Measurements from ENCODE around the gene MADD. TPM values are rescaled to one million over a fixed set of nuclear protein-coding genes. Genes with fewer than 3 reads are reported as not detected.

Gene MADD
- total RNA-seq, 1 experiment from 2014 or later = 26.4 TPM

- H4K20me1 ChIP-seq (ENCODE audit: low read length) = no peaks in the 10 kb centered on the region
- ChIA-PET POLR2A (ENCODE audit: unreplicated experiment) (no interaction called here), CTCF (no interaction called here)
- H3F3A ChIP-seq (ENCODE audit: low read length, unreplicated experiment) = no peaks in the 10 kb centered on the region
- no TSS peak for BruUV-seq (replicated peaks)
- H3K27me3 ChIP-seq (ENCODE audit: low read length) = no peaks in the 10 kb centered on the region
- TF ChIP-seq CTCF (conservative IDR thresholded peaks at IDR 0.05; ENCODE audit: low read depth, low read length) (no peak), EZH2 (IDR thresholded peaks at IDR 0.05; ENCODE audit: low read length, unreplicated experiment) (no peak), EZH2phosphoT487 (IDR thresholded peaks at IDR 0.05; ENCODE audit: borderline replicate concordance, low read length) (no peak)
- no peaks in the 10 kb centered on the region for H3K9me3 ChIP-seq (ENCODE audit: low read length)
- no peak overlapping the region for H3K4me2 ChIP-seq (ENCODE audit: low read length)
- H3K4me3 ChIP-seq (ENCODE audit: low read length) = no peak overlapping the region
- H3K27ac ChIP-seq (ENCODE audit: low read length) = no peak overlapping the region
- no peak overlapping the region for H2AFZ ChIP-seq (ENCODE audit: low read length)
- intact Hi-C loops (cut with micrococcal nuclease) = no loop called here
- H3K36me3 ChIP-seq (ENCODE audit: low read depth, low read length) = peaks cover 18% of the 10 kb centered on the region
- H3K4me1 ChIP-seq (ENCODE audit: insufficient read depth, low read length) = no peaks in the 10 kb centered on the region
- ATAC-seq (no peak), DNase-seq (no peak)
- no peak overlapping the region for H3K9ac ChIP-seq (ENCODE audit: low read length)
- no peaks in the 10 kb centered on the region for H3K79me2 ChIP-seq (ENCODE audit: low read length)
- no peaks in the 10 kb centered on the region for H3K9me2 ChIP-seq (replicated peaks; ENCODE audit: low read length)
These were observed 18.1 kb downstream of the MADD start for GRCh38 chr11:47288066-47288465.

GRCh38 chr11:47289856-47290255, 19.9 kb downstream of the MADD start:
- Histone ChIP-seq H3K4me2 (ENCODE audit: low read length) (no peak overlapping the region), H2AFZ (ENCODE audit: low read length) (no peak overlapping the region), H3K4me3 (ENCODE audit: low read length) (no peak overlapping the region), H3F3A (ENCODE audit: low read length, unreplicated experiment) (no peaks in the 10 kb centered on the region), H3K9me2 (replicated peaks; ENCODE audit: low read length) (no peaks in the 10 kb centered on the region), H4K20me1 (ENCODE audit: low read length) (no peaks in the 10 kb centered on the region), H3K79me2 (ENCODE audit: low read length) (no peaks in the 10 kb centered on the region), H3K36me3 (ENCODE audit: low read depth, low read length) (peaks cover 15% of the 10 kb centered on the region; the same call in 1 of the 2 replicates), H3K9me3 (ENCODE audit: low read length) (no peaks in the 10 kb centered on the region), H3K27ac (ENCODE audit: low read length) (no peak overlapping the region), H3K4me1 (ENCODE audit: insufficient read depth, low read length) (no peaks in the 10 kb centered on the region), H3K27me3 (ENCODE audit: low read length) (no peaks in the 10 kb centered on the region), H3K9ac (ENCODE audit: low read length) (no peak overlapping the region)
- ChIA-PET POLR2A (ENCODE audit: unreplicated experiment) (no interaction called here), CTCF (no interaction called here)
- ATAC-seq (no peak), DNase-seq (no peak)
- intact Hi-C loops (cut with micrococcal nuclease) = no loop called here
- no peak for TF ChIP-seq EZH2 (IDR thresholded peaks at IDR 0.05; ENCODE audit: low read length, unreplicated experiment)
- TF ChIP-seq EZH2phosphoT487 (IDR thresholded peaks at IDR 0.05; ENCODE audit: borderline replicate concordance, low read length) = no peak
- no peak for TF ChIP-seq CTCF (conservative IDR thresholded peaks at IDR 0.05; ENCODE audit: low read depth, low read length)
- BruUV-seq (replicated peaks) = no TSS peak

- DNase-seq (no peak), ATAC-seq (no peak)
- peaks cover 46% of the 10 kb centered on the region for H3K36me3 ChIP-seq (ENCODE audit: low read depth, low read length)
- intact Hi-C loops (cut with micrococcal nuclease) = no loop called here
- H3K27me3 ChIP-seq (ENCODE audit: low read length) = no peaks in the 10 kb centered on the region
- POLR2A ChIA-PET (ENCODE audit: unreplicated experiment) = no interaction called here
- CTCF ChIA-PET = no interaction called here
- H3K27ac ChIP-seq (ENCODE audit: low read length) = no peak overlapping the region
- no TSS peak for BruUV-seq (replicated peaks)
- H3K9me3 ChIP-seq (ENCODE audit: low read length) = 0 out of 2 replicates have a peak, but pooled peaks cover 8% of the 10 kb centered on the region
- H3F3A ChIP-seq (ENCODE audit: low read length, unreplicated experiment) = no peaks in the 10 kb centered on the region
- no peak overlapping the region for H2AFZ ChIP-seq (ENCODE audit: low read length)
- TF ChIP-seq EZH2phosphoT487 (IDR thresholded peaks at IDR 0.05; ENCODE audit: borderline replicate concordance, low read length) (no peak), EZH2 (IDR thresholded peaks at IDR 0.05; ENCODE audit: low read length, unreplicated experiment) (no peak), CTCF (conservative IDR thresholded peaks at IDR 0.05; ENCODE audit: low read depth, low read length) (no peak)
- no peaks in the 10 kb centered on the region for H4K20me1 ChIP-seq (ENCODE audit: low read length)
- no peak overlapping the region for H3K9ac ChIP-seq (ENCODE audit: low read length)
- no peaks in the 10 kb centered on the region for H3K9me2 ChIP-seq (replicated peaks; ENCODE audit: low read length)
- no peak overlapping the region for H3K4me2 ChIP-seq (ENCODE audit: low read length)
- no peaks in the 10 kb centered on the region for H3K79me2 ChIP-seq (ENCODE audit: low read length)
- no peaks in the 10 kb centered on the region for H3K4me1 ChIP-seq (ENCODE audit: insufficient read depth, low read length)
- no peak overlapping the region for H3K4me3 ChIP-seq (ENCODE audit: low read length)
These were observed 25.5 kb downstream of the MADD start for GRCh38 chr11:47295385-47295784.
